Small intestine (tissue), 7 donors: ENCODE data around the gene MUC15. TPM values are rescaled to one million over a fixed set of nuclear protein-coding genes. Genes with fewer than 3 reads are reported as not detected.
"Not testable (repeated sequence)": the region's sequence is repeated elsewhere in the genome, so short reads cannot be mapped to it uniquely, and the experiment has no call there.

Experiments
- DNase-seq, 2 donors: peaks; one replicate each; pipeline versions ENCODE4 v3.0.0 to v3.0.0-alpha.2; 2013
- FAIRE-seq: peaks from 2 replicates; lab custom pipeline; 2012; peaks lifted over from hg19 to GRCh38; lab: Jason Lieb, UNC
- H3K27ac ChIP-seq, 3 donors: one replicate each; pipeline ENCODE4 v1.5.1; 2013; ENCODE audit warnings: low read length in 2 of 3, mild to moderate bottlenecking in 2 of 3, control low read depth in 1 of 3, inconsistent platforms in 1 of 3, low read depth in 1 of 3, moderate library complexity in 1 of 3
- H3K27me3 ChIP-seq, 3 donors: one replicate each; pipeline ENCODE4 v1.6.1; 2013; ENCODE audit warnings: low read length in 3 of 3, inconsistent platforms in 1 of 3; ENCODE audit not compliant: control insufficient read depth in 3 of 3, insufficient read depth in 3 of 3
- H3K36me3 ChIP-seq, 3 donors: one replicate each; pipeline ENCODE4 v1.6.1; 2013; ENCODE audit warnings: low read length in 3 of 3, inconsistent platforms in 1 of 3, low read depth in 1 of 3, mild to moderate bottlenecking in 1 of 3, moderate library complexity in 1 of 3; ENCODE audit not compliant: control insufficient read depth in 3 of 3, insufficient read depth in 2 of 3
- H3K4me1 ChIP-seq, 3 donors: one replicate each; pipeline ENCODE4 v1.6.1; 2013; ENCODE audit warnings: low read length in 2 of 3, inconsistent platforms in 1 of 3, low read depth in 1 of 3, mild to moderate bottlenecking in 1 of 3, moderate library complexity in 1 of 3; ENCODE audit not compliant: control insufficient read depth in 3 of 3, insufficient read depth in 2 of 3
- H3K4me3 ChIP-seq, 3 donors: one replicate each; pipeline ENCODE4 v1.5.1; 2013; ENCODE audit warnings: low read length in 3 of 3, control low read depth in 1 of 3, inconsistent platforms in 1 of 3, low read depth in 1 of 3, mild to moderate bottlenecking in 1 of 3, moderate library complexity in 1 of 3
- H3K9me3 ChIP-seq, 2 donors: one replicate each; pipeline ENCODE4 v1.6.1; 2013; ENCODE audit warnings: low read depth in 1 of 2, low read length in 1 of 2; ENCODE audit not compliant: control insufficient read depth in 2 of 2, insufficient read depth in 1 of 2
- WGBS, 3 donors: extraction: QIAGEN DNeasy Blood & Tissue Kit; methylation state at CpG; one replicate each; pipeline ENCODE4 v1.1.7; 2013; 5-methylcytosine and 5-hydroxymethylcytosine counted together
- polyA plus RNA-seq, 4 donors: library from polyadenylated mRNA; stranded (reverse) in 3 of 4; unstranded in 1 of 4; fragments of 200-250 nt in 3 of 4; fragments of 120-200 nt in 1 of 4; gene quantifications; one replicate each; pipeline versions ENCODE4 v1.2.1 to v1.2.3, GENCODE V29; 2013
- donor health status: healthy with polysubstance abuse.
- donor health status: control.
- donor health status: control.
- donor health status: Bipolar disorder and iron deficiency.
- donor health status: healthy.

MUC15 gene
- polyA plus RNA-seq, 4 donors = 0.01 TPM; not detected in 3

- WGBS, 3 donors = 68 to 71% (median 70%) methylated on average over 3 of the region's 4 CpGs
- H3K9me3 ChIP-seq = no peaks in the 10 kb centered on the region
- H3K4me1 ChIP-seq = peaks cover 0 to 6% (median 0%) of the 10 kb centered on the region in 3 donors
- no peak overlapping the region for H3K4me3 ChIP-seq
- H3K27me3 ChIP-seq = no peaks in the 10 kb centered on the region
- no peak overlapping the region for H3K27ac ChIP-seq
- H3K36me3 ChIP-seq = no peaks in the 10 kb centered on the region
- FAIRE-seq (no peak), DNase-seq (no peak)
Measured at GRCh38 chr11:26599876-26600434, 27.9 kb upstream of the MUC15 start.

- H3K36me3 ChIP-seq = no peaks in the 10 kb centered on the region
- FAIRE-seq (no peak), DNase-seq (no peak)
- 80 to 84% (median 80%) methylated on average over 2 of the region's 2 CpGs for WGBS, 3 donors
- no peak overlapping the region for H3K4me3 ChIP-seq
- H3K4me1 ChIP-seq = peaks cover 0 to 11% (median 0%) of the 10 kb centered on the region in 3 donors
- no peaks in the 10 kb centered on the region for H3K9me3 ChIP-seq
- H3K27ac ChIP-seq = no peak overlapping the region
- no peaks in the 10 kb centered on the region for H3K27me3 ChIP-seq
Measured at GRCh38 chr11:26599425-26599824, 27.4 kb upstream of the MUC15 start.

GRCh38 chr11:26597899-26598298 is 25.8 kb upstream of the MUC15 start:
- Histone ChIP-seq H3K4me3 (no peak overlapping the region), H3K27ac (no peak overlapping the region), H3K27me3 (no peaks in the 10 kb centered on the region), H3K9me3 (no peaks in the 10 kb centered on the region), H3K36me3 (no peaks in the 10 kb centered on the region), H3K4me1 (peaks cover 0 to 19% (median 0%) of the 10 kb centered on the region in 3 donors)
- FAIRE-seq (no peak), DNase-seq (no peak)
- 82 to 89% (median 87%) methylated on average over 2 of the region's 2 CpGs for WGBS, 3 donors

- not testable (repeated sequence) for FAIRE-seq, H3K36me3 ChIP-seq, H3K27ac ChIP-seq, DNase-seq, H3K4me3 ChIP-seq, H3K27me3 ChIP-seq, H3K9me3 ChIP-seq
- WGBS, 3 donors = 89 to 93% (median 92%) methylated on average over 20 of the region's 20 CpGs
- peaks cover 0 to 19% (median 0%) of the 10 kb centered on the region in 3 donors for H3K4me1 ChIP-seq
Measured at GRCh38 chr11:26597049-26597689, 25.1 kb upstream of the MUC15 start.

GRCh38 chr11:26595207-26595865 is 23.3 kb upstream of the MUC15 start:
- WGBS, 3 donors = 21 to 47% (median 32%) methylated on average over 7 of the region's 7 CpGs
- peak in 1 of 2 donors; percentile 54 for DNase-seq
- H3K27ac ChIP-seq, H3K9me3 ChIP-seq, H3K36me3 ChIP-seq, H3K4me3 ChIP-seq, FAIRE-seq, H3K27me3 ChIP-seq: not testable (repeated sequence)
- H3K4me1 ChIP-seq = peaks cover 0 to 19% (median 0%) of the 10 kb centered on the region in 3 donors

DNA sequence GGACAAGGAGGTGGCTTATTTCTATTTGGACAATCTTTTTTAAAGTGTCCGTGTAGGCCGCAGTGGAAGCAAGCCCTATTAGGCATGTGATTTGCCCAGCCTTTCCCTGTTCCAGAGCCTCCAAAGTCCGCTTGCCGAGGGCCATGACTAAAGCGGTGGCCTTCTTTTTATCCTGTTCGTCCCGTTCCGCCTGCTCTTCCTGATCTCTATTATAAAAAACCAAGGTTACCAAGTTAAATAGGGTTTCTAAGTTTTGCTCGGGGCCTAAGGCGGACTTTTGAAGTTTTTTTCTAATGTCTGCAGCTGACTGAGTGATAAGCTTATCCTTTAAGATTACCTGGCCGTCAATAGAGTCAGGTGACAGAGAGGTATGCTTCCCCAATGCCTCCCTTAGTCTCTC is 21.6 kb upstream of the MUC15 start:
- 22 to 61% (median 40%) methylated on average over 11 of the region's 11 CpGs for WGBS, 3 donors
- H3K9me3 ChIP-seq = peaks cover 0 to 3% of the 10 kb centered on the region in 2 donors
- no peak for FAIRE-seq

DNA sequence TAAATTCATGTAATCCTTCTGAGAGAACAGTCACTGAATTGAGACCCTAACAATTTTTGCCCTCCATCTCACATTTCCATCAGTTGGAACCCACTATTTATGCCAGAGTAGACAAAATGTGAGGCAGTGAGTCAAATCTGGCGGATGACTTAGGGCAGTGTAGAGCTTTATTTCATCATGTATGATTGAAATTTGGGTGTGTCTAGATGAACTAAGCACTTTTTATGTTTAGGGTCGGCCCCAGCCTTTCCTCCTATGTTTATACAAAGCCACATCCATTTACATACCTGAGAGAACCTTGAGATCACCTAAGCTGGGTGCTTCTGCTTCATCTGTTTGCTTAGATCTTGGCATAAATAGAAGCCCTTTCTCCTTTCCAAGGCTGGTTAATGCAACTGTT is 15.0 kb upstream of the MUC15 start:
- DNase-seq = no peak
- Histone ChIP-seq H3K4me1 (no peaks in the 10 kb centered on the region), H3K27ac (no peak overlapping the region), H3K27me3 (no peaks in the 10 kb centered on the region), H3K4me3 (no peak overlapping the region), H3K36me3 (no peaks in the 10 kb centered on the region), H3K9me3 (peaks cover 0 to 3% of the 10 kb centered on the region in 2 donors)
- no peak for FAIRE-seq
- 54 to 70% (median 61%) methylated on average over 2 of the region's 2 CpGs for WGBS, 3 donors

More for the DNA sequence above, 21.6 kb upstream of the MUC15 start:
- H3K4me1 ChIP-seq = peaks cover 0 to 19% (median 0%) of the 10 kb centered on the region in 3 donors
- no peaks in the 10 kb centered on the region for H3K27me3 ChIP-seq
- peak in 1 of 2 donors; percentile 63 for DNase-seq
- peak overlapping the region in 1 of 3 donors; percentile 63 for H3K27ac ChIP-seq
- no peaks in the 10 kb centered on the region for H3K36me3 ChIP-seq
- no peak overlapping the region for H3K4me3 ChIP-seq

DNA sequence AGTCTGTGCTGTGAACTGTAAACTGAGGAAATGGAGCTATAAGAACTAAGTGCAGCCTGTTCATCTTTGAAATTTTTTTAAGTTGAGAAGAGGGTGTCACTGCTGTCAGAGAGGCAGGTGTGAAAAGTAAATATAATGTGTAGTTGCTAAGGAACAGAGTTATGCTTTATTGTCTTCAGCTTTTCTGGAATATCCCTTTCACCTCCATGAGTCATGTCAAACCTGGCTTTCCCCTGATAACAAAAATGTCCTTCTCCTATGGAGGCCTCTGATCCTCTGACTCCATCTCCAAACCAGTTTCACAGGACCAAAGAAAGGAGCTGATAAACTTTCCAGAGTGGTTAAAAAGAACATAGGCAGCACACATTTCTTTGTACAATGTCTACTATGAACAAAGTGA is 12.8 kb upstream of the MUC15 start:
- H3K4me1 ChIP-seq = no peaks in the 10 kb centered on the region
- H3K9me3 ChIP-seq = no peaks in the 10 kb centered on the region
- H3K27ac ChIP-seq = no peak overlapping the region
- H3K36me3 ChIP-seq = no peaks in the 10 kb centered on the region
- H3K27me3 ChIP-seq = no peaks in the 10 kb centered on the region
- DNase-seq (peak in 1 of 2 donors; percentile 24), FAIRE-seq (no peak)
- no peak overlapping the region for H3K4me3 ChIP-seq
